ENCODE data around the gene EIF5B.

The EIF5B gene

GRCh38 chr2:99424371-99424770 lies 87.2 kb downstream of the EIF5B start:
- Histone ChIP-seq H3K9me3 (no peaks in the 10 kb centered on the region), H3K4me1 (ENCODE audit: control insufficient read depth in 1 of 2, insufficient read depth in 1 of 2, low read depth in 1 of 2, low read length in 1 of 2) (no peaks in the 10 kb centered on the region), H3K4me3 (ENCODE audit: low read depth in 1 of 2, low read length in 1 of 2) (no peak overlapping the region), H3K27me3 (no peaks in the 10 kb centered on the region), H3K36me3 (peaks cover 87% of the 10 kb centered on the region), H3K27ac (no peak overlapping the region)
- TF ChIP-seq CTCF (IDR thresholded peaks at IDR 0.05) = no peak

- H3K27ac ChIP-seq = no peak overlapping the region
- H3K4me1 ChIP-seq (ENCODE audit: control insufficient read depth in 1 of 2, insufficient read depth in 1 of 2, low read depth in 1 of 2, low read length in 1 of 2) = no peaks in the 10 kb centered on the region
- TF ChIP-seq CTCF (IDR thresholded peaks at IDR 0.05) = no peak
- H3K4me3 ChIP-seq (ENCODE audit: low read depth in 1 of 2, low read length in 1 of 2) = no peak overlapping the region
- H3K27me3 ChIP-seq = no peaks in the 10 kb centered on the region
- H3K36me3 ChIP-seq = peaks cover 83% of the 10 kb centered on the region
- no peaks in the 10 kb centered on the region for H3K9me3 ChIP-seq
Measured at GRCh38 chr2:99425022-99425421, 87.8 kb downstream of the EIF5B start.

GRCh38 chr2:99430614-99431291 lies 93.6 kb downstream of the EIF5B start:
- H3K4me1 ChIP-seq (ENCODE audit: control insufficient read depth in 1 of 2, insufficient read depth in 1 of 2, low read depth in 1 of 2, low read length in 1 of 2) = no peaks in the 10 kb centered on the region
- no peaks in the 10 kb centered on the region for H3K27me3 ChIP-seq
- no peak overlapping the region for H3K27ac ChIP-seq
- H3K4me3 ChIP-seq (ENCODE audit: low read depth in 1 of 2, low read length in 1 of 2) = no peak overlapping the region
- TF ChIP-seq CTCF (IDR thresholded peaks at IDR 0.05) = no peak
- H3K9me3 ChIP-seq = no peaks in the 10 kb centered on the region
- peaks cover 54% of the 10 kb centered on the region for H3K36me3 ChIP-seq

- no peak overlapping the region for H3K27ac ChIP-seq
- peaks cover 49% of the 10 kb centered on the region for H3K36me3 ChIP-seq
- H3K4me3 ChIP-seq (ENCODE audit: low read depth in 1 of 2, low read length in 1 of 2) = no peak overlapping the region
- H3K9me3 ChIP-seq = no peaks in the 10 kb centered on the region
- no peaks in the 10 kb centered on the region for H3K4me1 ChIP-seq (ENCODE audit: control insufficient read depth in 1 of 2, insufficient read depth in 1 of 2, low read depth in 1 of 2, low read length in 1 of 2)
- no peak for TF ChIP-seq CTCF (IDR thresholded peaks at IDR 0.05)
- no peaks in the 10 kb centered on the region for H3K27me3 ChIP-seq
Measured at GRCh38 chr2:99431587-99432275, 94.5 kb downstream of the EIF5B start.

- Histone ChIP-seq H3K4me1 (ENCODE audit: control insufficient read depth in 1 of 2, insufficient read depth in 1 of 2, low read depth in 1 of 2, low read length in 1 of 2) (no peaks in the 10 kb centered on the region), H3K9me3 (no peaks in the 10 kb centered on the region), H3K4me3 (ENCODE audit: low read depth in 1 of 2, low read length in 1 of 2) (no peak overlapping the region), H3K36me3 (peaks cover 44% of the 10 kb centered on the region), H3K27ac (no peak overlapping the region), H3K27me3 (no peaks in the 10 kb centered on the region)
- TF ChIP-seq CTCF (IDR thresholded peaks at IDR 0.05) = no peak
Measured at GRCh38 chr2:99433340-99433739, 96.2 kb downstream of the EIF5B start.

All from neutrophil (primary cell).